Measurements from ENCODE around the gene TPP2.

GRCh38 chr13:102628559-102628958, 31.8 kb downstream of the TPP2 start:
- TF ChIP-seq POLR2A (IDR thresholded peaks at IDR 0.05; ENCODE audit: low read length): no peak
- TF ChIP-seq GATA1 (IDR thresholded peaks at IDR 0.05; ENCODE audit: low read depth, low read length): no peak

All from erythroblast (primary cell).